WTC11 (cell line): Measurements from ENCODE around the gene NAA80. TPM values are rescaled to one million over a fixed set of nuclear protein-coding genes. Genes with fewer than 3 reads are reported as not detected.

Experiments used
- ATAC-seq: fragments of 200-7000 bp; cut with Tn5 transposase; 2 replicates; pipeline ENCODE4 v1.10.0; 2021; ENCODE audit warnings: mild to moderate bottlenecking, moderate library complexity
- CTCF ChIA-PET: fragments of 300-600 bp; sonication (Branson Sonifier 250); formaldehyde crosslinking; loops from one replicate; lab custom pipeline; 2021; ENCODE audit warnings: antibody characterized with exemption; lab: Charles Lee
- POLR2A ChIA-PET: fragments of 350-600 bp; sonication (Branson Sonifier 250); formaldehyde crosslinking; loops from one replicate; lab custom pipeline; 2021; ENCODE audit warnings: antibody characterized with exemption; lab: Charles Lee
- DNase-seq: peaks from one replicate; pipeline ENCODE4 v3.0.0; 2021; ENCODE audit warnings: low spot score
- H3K27ac Mint-ChIP-seq: 2 replicates; pipeline ENCODE4 v1.8.0; 2021; ENCODE audit warnings: mixed read lengths
- H3K27me3 Mint-ChIP-seq: 2 replicates; pipeline ENCODE4 v1.8.0; 2021; ENCODE audit warnings: low read depth, mild to moderate bottlenecking, moderate library complexity, mixed read lengths
- H3K36me3 Mint-ChIP-seq: 2 replicates; pipeline ENCODE4 v1.8.0; 2021; ENCODE audit warnings: mixed read lengths
- H3K4me1 Mint-ChIP-seq: 2 replicates; pipeline ENCODE4 v1.8.0; 2022; ENCODE audit warnings: mixed read lengths
- H3K4me3 Mint-ChIP-seq: 2 replicates; pipeline ENCODE4 v1.8.0; 2021; ENCODE audit warnings: mild to moderate bottlenecking, moderate library complexity, mixed read lengths
- H3K9me3 Mint-ChIP-seq: 2 replicates; pipeline ENCODE4 v1.8.0; 2021; ENCODE audit warnings: mixed read lengths
- AFF4 ChIP-seq: sonication (generic); formaldehyde crosslinking; IDR thresholded peaks from 2 replicates; pipeline ENCODE4 v1.8.1; 2023; ENCODE audit warnings: mild to moderate bottlenecking, missing genetic modification reagents, borderline replicate concordance
- ATF1 ChIP-seq: sonication (generic); formaldehyde crosslinking; IDR thresholded peaks from 2 replicates; pipeline ENCODE4 v1.8.1; 2023; ENCODE audit warnings: mild to moderate bottlenecking, moderate library complexity, missing genetic modification reagents
- CBFB ChIP-seq: sonication (generic); formaldehyde crosslinking; IDR thresholded peaks from 2 replicates; pipeline ENCODE4 v1.8.1; 2022; ENCODE audit warnings: mild to moderate bottlenecking, low read depth, missing genetic modification reagents
- ESRRA ChIP-seq: sonication (generic); formaldehyde crosslinking; IDR thresholded peaks from 2 replicates; pipeline ENCODE4 v1.8.1; 2022; ENCODE audit warnings: mild to moderate bottlenecking, missing genetic modification reagents, borderline replicate concordance
- FOXJ3 ChIP-seq: sonication (generic); formaldehyde crosslinking; IDR thresholded peaks from 2 replicates; pipeline ENCODE4 v1.9.0; 2021; ENCODE audit warnings: missing genetic modification reagents, mild to moderate bottlenecking, borderline replicate concordance
- FOXP1 ChIP-seq: sonication (generic); formaldehyde crosslinking; IDR thresholded peaks from 2 replicates; pipeline ENCODE4 v1.8.0; 2022; ENCODE audit warnings: missing genetic modification reagents, mild to moderate bottlenecking, moderate library complexity, borderline replicate concordance
- GABPB1 ChIP-seq: sonication (generic); formaldehyde crosslinking; IDR thresholded peaks from 2 replicates; pipeline ENCODE4 v1.8.1; 2023; ENCODE audit warnings: mild to moderate bottlenecking, missing genetic modification reagents
- GRHL2 ChIP-seq: fragments of 250-450 bp; sonication (Bioruptor Pico); IDR thresholded peaks from 2 replicates; pipeline ENCODE4 v1.8.0; 2022; ENCODE audit warnings: mild to moderate bottlenecking, moderate library complexity; ENCODE audit not compliant: insufficient replicate concordance, severe bottlenecking
- HMGA2 ChIP-seq: fragments of 250-450 bp; sonication (Bioruptor Pico); IDR thresholded peaks from 2 replicates; pipeline ENCODE4 v1.4.0; 2021; ENCODE audit warnings: mild to moderate bottlenecking, moderate library complexity
- MXD4 ChIP-seq: fragments of 250-450 bp; sonication (Bioruptor Pico); IDR thresholded peaks from 2 replicates; pipeline ENCODE4 v1.8.0; 2021; ENCODE audit warnings: mild to moderate bottlenecking, moderate library complexity, borderline replicate concordance
- NFYB ChIP-seq: sonication (generic); formaldehyde crosslinking; conservative IDR thresholded peaks from 2 replicates; pipeline ENCODE4 v1.8.0; 2022; ENCODE audit warnings: low read depth, missing genetic modification reagents
- NR3C1 ChIP-seq: sonication (generic); formaldehyde crosslinking; conservative IDR thresholded peaks from 2 replicates; pipeline ENCODE4 v1.8.1; 2023; ENCODE audit warnings: low read depth, mild to moderate bottlenecking, missing genetic modification reagents
- RELA ChIP-seq: sonication (generic); formaldehyde crosslinking; IDR thresholded peaks from 2 replicates; pipeline ENCODE4 v1.8.1; 2022; ENCODE audit warnings: missing genetic modification reagents, mild to moderate bottlenecking, borderline replicate concordance
- SMAD3 ChIP-seq: sonication (generic); formaldehyde crosslinking; IDR thresholded peaks from 2 replicates; pipeline ENCODE4 v1.8.0; 2022; ENCODE audit warnings: missing genetic modification reagents, mild to moderate bottlenecking, borderline replicate concordance
- ZNF232 ChIP-seq: sonication (generic); formaldehyde crosslinking; IDR thresholded peaks from 2 replicates; pipeline ENCODE4 v1.8.0; 2022; ENCODE audit warnings: mild to moderate bottlenecking, missing genetic modification reagents
- ZNF671 ChIP-seq: fragments of 250-450 bp; sonication (Bioruptor Pico); IDR thresholded peaks from 2 replicates; pipeline ENCODE4 v1.8.0; 2021; ENCODE audit warnings: mild to moderate bottlenecking
- ZSCAN18 ChIP-seq: fragments of 250-450 bp; sonication (Bioruptor Pico); IDR thresholded peaks from 2 replicates; pipeline ENCODE4 v2.1.2; 2022; ENCODE audit warnings: mild to moderate bottlenecking, moderate library complexity
- total RNA-seq: library from RNA; stranded (reverse); gene quantifications from 3 replicates; pipeline ENCODE4 v1.2.3, GENCODE V29; 2021
- TF ChIP-seq, protein P1 (sequence below): sonication (generic); formaldehyde crosslinking; IDR thresholded peaks from 2 replicates; pipeline ENCODE4 v1.8.1; 2023; ENCODE audit warnings: mild to moderate bottlenecking, moderate library complexity, missing genetic modification reagents
- TF ChIP-seq, protein P2 (sequence below): sonication (generic); formaldehyde crosslinking; IDR thresholded peaks from 2 replicates; pipeline ENCODE4 v1.8.1; 2022; ENCODE audit warnings: low read depth, missing genetic modification reagents, borderline replicate concordance
- TF ChIP-seq, protein P3 (sequence below): sonication (generic); formaldehyde crosslinking; IDR thresholded peaks from 2 replicates; pipeline ENCODE4 v1.8.1; 2022; ENCODE audit warnings: mild to moderate bottlenecking, moderate library complexity, missing genetic modification reagents
- TF ChIP-seq, protein P4 (sequence below): fragments of 250-450 bp; sonication (Bioruptor Pico); IDR thresholded peaks from 2 replicates; pipeline ENCODE4 v1.9.0; 2021; ENCODE audit warnings: mild to moderate bottlenecking

Gene NAA80
- total RNA-seq, 1 experiment from 2014 or later: 17.3 TPM

DNA sequence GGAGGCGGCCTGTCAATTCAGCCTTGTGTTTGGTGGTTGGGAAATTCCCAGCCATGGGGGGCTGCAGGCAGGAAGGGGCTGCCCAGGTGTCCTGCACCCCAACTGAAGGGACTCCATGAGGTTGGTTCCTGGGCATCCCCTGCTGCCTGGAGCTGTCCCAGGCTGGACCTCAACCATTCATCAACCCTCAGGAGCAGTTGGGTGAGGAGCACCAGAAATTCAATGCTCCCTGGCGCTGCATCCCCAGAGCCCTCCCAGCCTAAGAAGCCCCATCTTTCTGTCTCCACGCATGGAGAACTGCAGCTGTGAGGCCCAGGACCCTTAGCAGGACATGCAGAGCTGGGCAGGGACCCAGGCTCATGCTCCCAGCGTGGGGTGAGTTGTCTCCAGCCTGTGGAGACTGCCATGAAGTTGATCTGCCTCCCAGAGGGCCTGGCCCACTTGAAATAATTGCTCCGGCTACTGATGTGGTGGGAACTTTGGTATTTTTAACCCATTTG is 38.2 kb downstream of the NAA80 start:
- TF ChIP-seq FOXP1 (CRISPR knock-in tag) (no peak), ZSCAN18 (CRISPR knock-in tag) (no peak), CBFB (no peak), GABPB1 (CRISPR knock-in tag) (no peak), RELA (CRISPR knock-in tag) (no peak), SMAD3 (no peak), MXD4 (CRISPR knock-in tag) (no peak), NFYB (CRISPR knock-in tag) (no peak), ESRRA (CRISPR knock-in tag) (no peak), GRHL2 (CRISPR knock-in tag) (no peak)
- TF ChIP-seq, protein P1, sequence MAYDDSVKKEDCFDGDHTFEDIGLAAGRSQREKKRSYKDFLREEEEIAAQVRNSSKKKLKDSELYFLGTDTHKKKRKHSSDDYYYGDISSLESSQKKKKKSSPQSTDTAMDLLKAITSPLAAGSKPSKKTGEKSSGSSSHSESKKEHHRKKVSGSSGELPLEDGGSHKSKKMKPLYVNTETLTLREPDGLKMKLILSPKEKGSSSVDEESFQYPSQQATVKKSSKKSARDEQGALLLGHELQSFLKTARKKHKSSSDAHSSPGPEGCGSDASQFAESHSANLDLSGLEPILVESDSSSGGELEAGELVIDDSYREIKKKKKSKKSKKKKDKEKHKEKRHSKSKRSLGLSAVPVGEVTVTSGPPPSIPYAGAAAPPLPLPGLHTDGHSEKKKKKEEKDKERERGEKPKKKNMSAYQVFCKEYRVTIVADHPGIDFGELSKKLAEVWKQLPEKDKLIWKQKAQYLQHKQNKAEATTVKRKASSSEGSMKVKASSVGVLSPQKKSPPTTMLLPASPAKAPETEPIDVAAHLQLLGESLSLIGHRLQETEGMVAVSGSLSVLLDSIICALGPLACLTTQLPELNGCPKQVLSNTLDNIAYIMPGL (CRISPR knock-in tag): no peak
- TF ChIP-seq, protein P2, sequence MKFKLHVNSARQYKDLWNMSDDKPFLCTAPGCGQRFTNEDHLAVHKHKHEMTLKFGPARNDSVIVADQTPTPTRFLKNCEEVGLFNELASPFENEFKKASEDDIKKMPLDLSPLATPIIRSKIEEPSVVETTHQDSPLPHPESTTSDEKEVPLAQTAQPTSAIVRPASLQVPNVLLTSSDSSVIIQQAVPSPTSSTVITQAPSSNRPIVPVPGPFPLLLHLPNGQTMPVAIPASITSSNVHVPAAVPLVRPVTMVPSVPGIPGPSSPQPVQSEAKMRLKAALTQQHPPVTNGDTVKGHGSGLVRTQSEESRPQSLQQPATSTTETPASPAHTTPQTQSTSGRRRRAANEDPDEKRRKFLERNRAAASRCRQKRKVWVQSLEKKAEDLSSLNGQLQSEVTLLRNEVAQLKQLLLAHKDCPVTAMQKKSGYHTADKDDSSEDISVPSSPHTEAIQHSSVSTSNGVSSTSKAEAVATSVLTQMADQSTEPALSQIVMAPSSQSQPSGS (CRISPR knock-in tag): no peak
- no peaks in the 10 kb centered on the region for H3K9me3 Mint-ChIP-seq
- H3K4me3 Mint-ChIP-seq: peak overlapping the region; percentile 64
- no peak for ATAC-seq
- no peaks in the 10 kb centered on the region; the same call in 1 of the 2 replicates for H3K27me3 Mint-ChIP-seq
- no peak for DNase-seq
- POLR2A ChIA-PET: interaction anchor here (0.6 to 1.0 kb wide), 2 partner anchors 66 to 405 kb away, joined by 3 read pairs; no protein-coding TSS in a partner anchor
- no peak overlapping the region for H3K27ac Mint-ChIP-seq
- peaks cover 16% of the 10 kb centered on the region for H3K36me3 Mint-ChIP-seq
- CTCF ChIA-PET: interaction anchor here (1.2 to 7.6 kb wide), 8 partner anchors 12 to 68 kb away, joined by 9 to 151 read pairs (median 58); partner anchors contain the start of genes SEMA3B and SLC38A3
- H3K4me1 Mint-ChIP-seq: peaks cover 36% of the 10 kb centered on the region

DNA sequence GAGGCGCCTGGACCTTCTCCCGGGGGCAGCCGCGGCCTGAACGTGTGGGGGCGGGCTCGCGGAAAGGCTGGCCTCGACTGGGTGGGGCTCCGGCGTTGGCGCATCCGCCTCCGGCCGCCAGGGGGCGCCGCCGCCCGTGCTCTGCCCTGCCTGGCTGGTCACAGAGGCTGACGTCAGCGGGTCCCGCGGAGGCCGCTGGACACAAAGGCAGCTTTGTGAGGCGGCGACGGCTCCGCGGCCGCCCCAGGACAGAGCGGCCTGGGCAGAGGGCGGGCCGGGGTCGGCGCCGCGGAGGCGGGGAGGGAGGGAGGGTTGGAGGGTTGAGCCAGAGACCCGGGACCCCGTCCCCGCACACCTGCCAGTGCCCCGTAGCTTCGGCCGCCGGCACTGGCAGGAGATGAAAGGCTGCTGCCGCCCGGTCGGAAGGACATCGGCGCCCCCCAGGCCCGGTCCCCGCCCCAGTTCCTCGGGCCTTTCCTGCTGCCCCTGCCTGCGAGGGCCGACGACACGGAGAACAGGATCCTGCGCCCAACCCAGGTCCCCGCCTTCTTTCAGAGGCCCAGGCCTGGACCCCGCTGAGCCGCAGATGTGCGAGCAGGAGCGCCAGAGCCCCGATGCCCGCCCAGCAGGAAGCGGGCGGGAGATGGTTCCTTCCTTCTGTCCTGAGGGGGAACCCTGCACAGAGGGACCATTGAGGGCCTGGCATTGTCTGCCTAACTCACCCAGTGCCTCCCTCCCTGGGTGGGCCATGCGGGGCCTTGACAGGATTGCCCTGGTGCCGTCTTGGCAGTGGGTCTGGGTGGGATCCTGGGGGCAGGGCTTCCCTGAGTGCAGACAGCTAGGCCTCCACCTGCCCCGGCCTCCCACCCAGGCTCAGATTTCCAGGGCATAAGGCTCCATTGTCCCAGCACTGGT is 38.9 kb downstream of the NAA80 start:
- peaks cover 31% of the 10 kb centered on the region for H3K4me1 Mint-ChIP-seq
- peaks cover 16% of the 10 kb centered on the region for H3K36me3 Mint-ChIP-seq
- no peaks in the 10 kb centered on the region for H3K27me3 Mint-ChIP-seq
- CTCF ChIA-PET: interaction anchor here (0.6 to 7.6 kb wide), 35 partner anchors 7 to 349 kb away, joined by 3 to 151 read pairs (median 5); partner anchors contain the start of genes GNAI2, HYAL1, HYAL2 and HYAL3
- POLR2A ChIA-PET: interaction anchor here (0.6 to 1.6 kb wide), 8 partner anchors 9 to 66 kb away, joined by 3 to 6 read pairs (median 4); partner anchors contain the start of genes GNAI2, HYAL3, NAA80 and SEMA3B
- DNase-seq (peak; percentile 94), ATAC-seq (peak; percentile 42)
- H3K4me3 Mint-ChIP-seq: peak overlapping the region; percentile 64
- no peaks in the 10 kb centered on the region for H3K9me3 Mint-ChIP-seq
- H3K27ac Mint-ChIP-seq: no peak overlapping the region
- TF ChIP-seq AFF4 (CRISPR knock-in tag) (no peak), ZNF671 (CRISPR knock-in tag) (no peak), FOXJ3 (CRISPR knock-in tag) (no peak), ZNF232 (CRISPR knock-in tag) (no peak), NR3C1 (CRISPR knock-in tag) (no peak), ATF1 (CRISPR knock-in tag) (no peak), GABPB1 (CRISPR knock-in tag) (peak; percentile 81; the same call in 1 of the 2 replicates), HMGA2 (no peak)
- TF ChIP-seq, protein P3, sequence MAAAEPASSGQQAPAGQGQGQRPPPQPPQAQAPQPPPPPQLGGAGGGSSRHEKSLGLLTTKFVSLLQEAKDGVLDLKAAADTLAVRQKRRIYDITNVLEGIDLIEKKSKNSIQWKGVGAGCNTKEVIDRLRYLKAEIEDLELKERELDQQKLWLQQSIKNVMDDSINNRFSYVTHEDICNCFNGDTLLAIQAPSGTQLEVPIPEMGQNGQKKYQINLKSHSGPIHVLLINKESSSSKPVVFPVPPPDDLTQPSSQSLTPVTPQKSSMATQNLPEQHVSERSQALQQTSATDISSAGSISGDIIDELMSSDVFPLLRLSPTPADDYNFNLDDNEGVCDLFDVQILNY: no peak; the same call in 1 of the 2 replicates
- TF ChIP-seq, protein P4, sequence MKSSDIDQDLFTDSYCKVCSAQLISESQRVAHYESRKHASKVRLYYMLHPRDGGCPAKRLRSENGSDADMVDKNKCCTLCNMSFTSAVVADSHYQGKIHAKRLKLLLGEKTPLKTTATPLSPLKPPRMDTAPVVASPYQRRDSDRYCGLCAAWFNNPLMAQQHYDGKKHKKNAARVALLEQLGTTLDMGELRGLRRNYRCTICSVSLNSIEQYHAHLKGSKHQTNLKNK (CRISPR knock-in tag): no peak
